Left renal pelvis (tissue), 4 donors: ENCODE results near the gene ARHGAP21. TPM values are rescaled to one million over a fixed set of nuclear protein-coding genes. Genes with fewer than 3 reads are reported as not detected.

Source experiments
- DNase-seq, 4 donors: peaks; one replicate each; pipeline ENCODE4 v3.0.0-alpha.2; 2013; ENCODE audit warnings: low read depth in 4 of 4, low spot score in 3 of 4
- polyA plus RNA-seq, 4 donors: library from polyadenylated mRNA; unstranded; fragments of 120-200 nt; gene quantifications; one replicate each; pipeline ENCODE4 v1.2.1, GENCODE V29; 2013; ENCODE audit not compliant: insufficient read length in 4 of 4

ARHGAP21 gene
- polyA plus RNA-seq, 4 donors, result 72.1 to 98.1 (median 87.8) TPM

DNA sequence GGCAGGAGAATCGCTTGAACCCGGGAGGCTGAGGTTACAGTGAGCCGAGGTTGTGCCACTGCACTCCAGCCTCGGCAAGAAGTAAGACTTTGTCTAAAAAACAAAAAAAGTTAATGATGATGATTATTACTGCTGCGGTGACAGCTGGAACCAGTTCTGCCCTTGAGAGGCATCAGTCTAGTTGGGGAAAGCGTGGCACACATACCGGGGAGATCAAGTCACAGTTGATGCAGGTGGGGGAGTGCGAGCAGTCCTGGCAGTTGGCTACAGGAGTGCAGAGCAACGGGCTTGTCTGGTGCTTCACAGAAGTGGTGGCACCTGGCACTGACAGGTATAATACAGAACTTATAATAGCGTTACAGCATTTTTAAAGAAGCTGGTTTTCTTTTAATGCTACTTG lies 173.0 kb downstream of the ARHGAP21 start:
- no peak for DNase-seq

DNA sequence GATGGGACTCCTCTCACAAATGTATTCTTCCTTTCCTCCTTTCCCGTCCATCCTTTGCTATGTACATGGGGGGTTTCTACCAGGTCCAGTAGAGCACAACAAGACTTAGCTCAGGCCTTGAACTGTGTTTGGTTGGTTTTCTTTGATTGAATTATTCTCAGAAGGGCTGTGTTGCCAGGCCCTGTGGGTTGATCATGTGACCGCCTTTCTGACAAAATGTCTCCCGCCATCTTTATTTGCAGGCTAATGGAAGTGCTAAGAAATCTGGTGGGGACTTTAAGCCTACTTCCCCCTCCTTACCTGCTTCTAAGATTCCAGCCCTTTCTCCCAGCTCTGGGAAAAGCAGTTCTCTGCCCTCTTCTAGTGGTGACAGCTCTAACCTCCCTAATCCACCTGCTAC lies 178.1 kb downstream of the ARHGAP21 start:
- no peak for DNase-seq

DNA sequence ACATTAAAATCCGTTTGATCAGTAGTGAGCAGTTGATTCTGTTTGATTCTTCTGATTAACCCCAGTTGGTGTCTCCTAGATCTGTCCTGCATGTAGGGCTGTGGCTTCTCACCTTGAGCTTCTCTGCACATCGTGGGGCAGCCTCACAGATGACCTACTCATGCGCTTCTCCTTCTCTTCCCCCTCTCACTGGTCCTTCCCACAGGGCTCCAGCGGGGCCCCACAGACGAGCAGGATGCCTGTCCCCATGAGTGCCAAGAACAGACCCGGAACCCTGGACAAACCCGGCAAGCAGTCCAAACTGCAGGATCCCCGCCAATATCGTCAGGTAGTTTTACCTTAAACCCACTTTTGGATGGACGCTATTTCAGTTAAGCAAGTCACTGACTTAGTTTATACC lies 178.9 kb downstream of the ARHGAP21 start:
- no peak for DNase-seq

DNA sequence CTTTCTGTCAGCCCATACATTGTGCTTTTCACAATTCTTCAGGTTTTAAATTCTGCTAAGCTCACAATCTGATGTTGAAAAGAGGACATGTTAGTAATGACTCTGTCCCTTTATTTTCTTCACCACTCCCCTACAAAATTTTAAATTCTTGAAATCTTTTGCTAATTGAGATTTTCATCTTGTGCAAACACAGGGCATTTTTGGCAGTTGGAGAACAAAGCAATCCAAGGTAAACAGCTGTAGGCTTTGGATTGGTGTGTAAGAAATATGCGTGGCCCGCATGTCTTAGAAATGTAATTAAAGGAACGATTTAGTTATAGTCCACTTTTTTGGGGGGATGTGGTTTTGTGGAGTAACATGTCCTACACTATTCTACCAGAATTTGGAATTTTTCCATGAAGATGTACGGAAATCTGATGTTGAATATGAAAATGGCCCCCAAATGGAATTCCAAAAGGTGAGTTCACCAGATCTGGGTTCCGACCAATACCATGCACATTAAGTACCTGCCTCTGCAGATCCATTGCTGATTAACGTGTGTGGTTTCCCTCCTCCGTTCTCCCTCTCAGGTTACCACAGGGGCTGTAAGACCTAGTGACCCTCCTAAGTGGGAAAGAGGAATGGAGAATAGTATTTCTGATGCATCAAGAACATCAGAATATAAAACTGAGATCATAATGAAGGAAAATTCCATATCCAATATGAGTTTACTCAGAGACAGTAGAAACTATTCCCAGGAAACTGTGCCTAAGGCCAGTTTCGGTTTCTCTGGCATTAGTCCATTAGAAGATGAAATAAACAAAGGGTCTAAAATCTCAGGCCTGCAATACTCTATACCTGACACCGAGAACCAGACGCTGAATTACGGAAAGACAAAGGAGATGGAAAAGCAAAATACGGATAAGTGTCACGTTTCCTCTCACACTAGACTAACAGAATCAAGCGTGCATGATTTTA lies 181.1 kb downstream of the ARHGAP21 start:
- DNase-seq, result no peak

DNA sequence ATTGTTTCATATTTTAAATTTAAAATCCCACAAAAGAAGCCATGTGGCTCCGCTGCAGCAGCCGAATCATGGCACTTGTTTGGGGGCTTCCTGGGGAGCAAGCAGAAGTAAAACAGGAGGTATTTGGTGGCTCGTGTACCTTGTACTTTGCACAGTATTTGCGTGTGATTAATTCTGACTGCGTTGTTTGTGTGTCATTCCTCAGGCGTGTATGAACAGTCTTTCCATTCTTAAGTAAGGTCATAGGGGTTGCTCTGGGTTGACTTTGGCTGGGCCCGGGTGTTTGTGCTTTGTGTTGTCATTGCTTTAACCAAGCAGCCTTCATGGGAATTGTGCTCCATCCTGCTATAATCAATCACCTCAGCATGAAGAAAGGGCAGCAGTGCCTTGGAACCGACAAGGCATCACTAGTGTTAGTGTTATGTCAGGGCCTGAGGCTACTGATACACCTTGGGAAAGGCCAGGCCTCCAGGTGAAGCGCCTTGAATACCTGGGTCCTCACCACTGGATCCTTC lies 182.4 kb downstream of the ARHGAP21 start:
- DNase-seq, result no peak

DNA sequence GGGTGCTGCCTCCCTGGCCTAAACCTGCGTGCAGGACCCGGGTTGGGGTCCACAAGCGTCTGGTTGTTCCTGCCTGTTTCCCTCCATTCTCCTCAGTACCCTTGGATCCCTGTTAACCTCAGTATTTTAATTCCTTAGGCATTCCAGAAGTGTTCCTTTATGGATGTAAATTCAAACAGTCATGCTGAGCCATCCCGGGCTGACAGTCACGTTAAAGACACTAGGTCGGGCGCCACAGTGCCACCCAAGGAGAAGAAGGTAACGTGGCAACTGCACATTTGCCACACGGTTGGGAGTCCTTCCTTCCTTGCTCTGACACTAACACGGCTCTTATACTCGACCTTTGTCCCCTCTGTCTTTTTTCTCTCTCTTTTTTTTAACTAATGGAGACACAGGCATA lies 187.1 kb downstream of the ARHGAP21 start:
- DNase-seq, result no peak

GRCh38 chr10:24533981-24534380 lies 189.7 kb downstream of the ARHGAP21 start:
- no peak for DNase-seq

Other genes starting within 250 kb of the ARHGAP21 start
- 10 to 100 TPM; 37.0 to 53.0 (median 40.8) TPM for gene PRTFDC1, start 228.7 kb upstream of the ARHGAP21 start, polyA plus RNA-seq